HepG2 (cell line): ENCODE data around the gene PPAN. TPM values are rescaled to one million over a fixed set of nuclear protein-coding genes. Genes with fewer than 3 reads are reported as not detected.

Experiments used
- DMTF1 ChIP-seq: sonication (generic); formaldehyde crosslinking; IDR thresholded peaks from 2 replicates; pipeline ENCODE4 v1.4.0; 2020; ENCODE audit warnings: mild to moderate bottlenecking, missing genetic modification reagents
- ISL2 ChIP-seq: sonication (generic); formaldehyde crosslinking; IDR thresholded peaks from 2 replicates; pipeline ENCODE4 v1.5.0; 2020; ENCODE audit warnings: missing genetic modification reagents
- MAFF ChIP-seq: IDR thresholded peaks from 2 replicates; pipeline ENCODE4 v1.6.1; 2011; ENCODE audit warnings: low read depth, low read length, improper control_type of control experiment
- NFKBIZ ChIP-seq: IDR thresholded peaks from 2 replicates; pipeline ENCODE4 v1.6.1; 2018; ENCODE audit warnings: missing genetic modification reagents, missing compliant biosample characterization
- TBX2 ChIP-seq: sonication (generic); formaldehyde crosslinking; IDR thresholded peaks from 2 replicates; pipeline ENCODE4 v1.5.0; 2020; ENCODE audit warnings: missing genetic modification reagents, mild to moderate bottlenecking, borderline replicate concordance
- ZBTB25 ChIP-seq: IDR thresholded peaks from 2 replicates; pipeline ENCODE4 v1.6.1; 2018; ENCODE audit warnings: missing genetic modification reagents
- ZNF274 ChIP-seq: sonication (generic); formaldehyde crosslinking; IDR thresholded peaks from 2 replicates; pipeline ENCODE4 v1.5.1; 2020; ENCODE audit warnings: mild to moderate bottlenecking, missing genetic modification reagents
- ZNF275 ChIP-seq: sonication (generic); formaldehyde crosslinking; IDR thresholded peaks from 2 replicates; pipeline ENCODE4 v1.8.0; 2022; ENCODE audit warnings: missing genetic modification reagents, mild to moderate bottlenecking, inconsistent platforms, borderline replicate concordance
- polyA plus RNA-seq, 8 experiments: library from polyadenylated mRNA; depleted of rRNA in 3 of 8; stranded (reverse) in 7 of 8; unstranded in 1 of 8; fragments of >200 nt; fragmentation: Illumina TruSeq in 4 of 8; extraction: Trizol in 4 of 8; gene quantifications; 2 replicates each; pipeline versions ENCODE4 v1.2.1 to v1.2.3, GENCODE V29; 2011 to 2016; ENCODE audit warnings: low read depth in 4 of 8, missing spikeins in 1 of 8, mixed read lengths in 1 of 8; ENCODE audit not compliant: insufficient read depth in 1 of 8
- total RNA-seq, 5 experiments: library from RNA; depleted of rRNA; stranded (reverse); fragments of >200 nt; fragmentation: Illumina TruSeq; extraction: Trizol; gene quantifications; 2 replicates each; pipeline ENCODE4 v1.2.3, GENCODE V29; 2016; ENCODE audit warnings: low read depth in 1 of 5

PPAN gene
- total and polyA plus RNA-seq, 2 of the 13 experiments (the other 11 are each of a cell fraction or from before 2014, with no cell fraction given): 36.2 to 41.9 TPM

GRCh38 chr19:10104665-10105508 lies 1.3 kb upstream of the PPAN start (continued):
- TF ChIP-seq ZBTB25 (no peak), ZNF275 (CRISPR knock-in tag) (no peak), MAFF (no peak), DMTF1 (no peak), ZNF274 (CRISPR knock-in tag) (no peak), NFKBIZ (CRISPR knock-in tag) (no peak), ISL2 (no peak), TBX2 (CRISPR knock-in tag) (no peak)
- TF ChIP-seq, all 625 proteins: peak for 0
